Vagina (tissue), 2 donors: ENCODE results near the gene ETV4.

Source experiments
- CTCF ChIP-seq, 3 experiments: fragments of 450-650 bp in 2 of 3; fragments of 200-600 bp in 1 of 3; sonication (generic) in 1 of 3; IDR thresholded peaks; one replicate each; pipeline ENCODE4 v1.5.1; 2017 to 2019; ENCODE audit warnings: antibody characterized with exemption in 3 of 3, mild to moderate bottlenecking in 2 of 3, moderate library complexity in 2 of 3
- POLR2A ChIP-seq, 2 donors: fragments of 450-650 bp; IDR thresholded peaks; one replicate each; pipeline ENCODE4 v1.6.1; 2017; ENCODE audit warnings: antibody characterized with exemption in 2 of 2, mild to moderate bottlenecking in 2 of 2, moderate library complexity in 2 of 2
- POLR2AphosphoS5 ChIP-seq, 2 donors: sonication (generic); formaldehyde crosslinking; IDR thresholded peaks; one replicate each; pipeline ENCODE4 v1.9.0; 2017; ENCODE audit warnings: antibody characterized with exemption in 2 of 2, mild to moderate bottlenecking in 2 of 2, low read depth in 1 of 2; ENCODE audit not compliant: insufficient read depth in 1 of 2

GRCh38 chr17:43563600-43564594 is 17.8 kb upstream of the ETV4 start:
- TF ChIP-seq POLR2A (IDR thresholded peaks at IDR 0.05) = no peak
- no peak for TF ChIP-seq CTCF (IDR thresholded peaks at IDR 0.05)
- TF ChIP-seq POLR2AphosphoS5 (IDR thresholded peaks at IDR 0.05; ENCODE audit: insufficient read depth in 1 of 2, low read depth in 1 of 2) = no peak
